ENCODE data around the gene WDR27. TPM values are rescaled to one million over a fixed set of nuclear protein-coding genes. Genes with fewer than 3 reads are reported as not detected.

The WDR27 gene
- total RNA-seq, 6 donors from 2014 or later: 20.1 to 80.7 (median 40.3) TPM

DNA sequence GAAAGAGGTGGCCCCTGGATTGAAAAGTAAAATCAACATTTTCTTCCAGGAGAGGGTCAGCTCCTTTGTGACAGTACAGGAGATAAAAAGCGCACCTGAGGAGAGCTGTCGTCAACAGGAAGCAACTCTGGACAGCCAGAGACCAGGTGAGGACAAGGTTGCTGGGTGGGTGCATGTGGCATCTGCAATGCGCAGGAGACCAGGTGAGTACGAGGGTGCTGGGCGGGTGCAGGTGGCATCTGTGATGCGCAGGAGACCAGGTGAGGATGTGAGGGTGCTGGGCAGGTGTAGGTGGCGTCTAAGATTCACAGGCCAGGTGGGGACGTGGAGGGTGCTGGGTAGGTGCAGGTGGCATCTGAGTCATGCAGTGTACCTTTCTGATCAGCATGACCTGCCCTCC is 38.4 kb downstream of the WDR27 start:
- WGBS, 2 donors: 84 to 93% methylated on average over 7 to 8 of the region's 8 CpGs
- ATAC-seq (ENCODE audit: low FRiP score in 2 of 2) (peak in 1 of 2 donors; percentile 5), DNase-seq (no peak)
- Histone ChIP-seq H3K9me3 (no peaks in the 10 kb centered on the region), H3K27me3 (no peaks in the 10 kb centered on the region), H3K4me1 (no peaks in the 10 kb centered on the region), H3K36me3 (peaks cover 0 to 81% (median 30%) of the 10 kb centered on the region in 4 donors), H3K4me3 (no peak overlapping the region), H3K27ac (no peak overlapping the region)
- TF ChIP-seq EP300 (IDR thresholded peaks at IDR 0.05): no peak
- no peak for TF ChIP-seq POLR2AphosphoS5 (IDR thresholded peaks at IDR 0.05)
- TF ChIP-seq, protein P1, sequence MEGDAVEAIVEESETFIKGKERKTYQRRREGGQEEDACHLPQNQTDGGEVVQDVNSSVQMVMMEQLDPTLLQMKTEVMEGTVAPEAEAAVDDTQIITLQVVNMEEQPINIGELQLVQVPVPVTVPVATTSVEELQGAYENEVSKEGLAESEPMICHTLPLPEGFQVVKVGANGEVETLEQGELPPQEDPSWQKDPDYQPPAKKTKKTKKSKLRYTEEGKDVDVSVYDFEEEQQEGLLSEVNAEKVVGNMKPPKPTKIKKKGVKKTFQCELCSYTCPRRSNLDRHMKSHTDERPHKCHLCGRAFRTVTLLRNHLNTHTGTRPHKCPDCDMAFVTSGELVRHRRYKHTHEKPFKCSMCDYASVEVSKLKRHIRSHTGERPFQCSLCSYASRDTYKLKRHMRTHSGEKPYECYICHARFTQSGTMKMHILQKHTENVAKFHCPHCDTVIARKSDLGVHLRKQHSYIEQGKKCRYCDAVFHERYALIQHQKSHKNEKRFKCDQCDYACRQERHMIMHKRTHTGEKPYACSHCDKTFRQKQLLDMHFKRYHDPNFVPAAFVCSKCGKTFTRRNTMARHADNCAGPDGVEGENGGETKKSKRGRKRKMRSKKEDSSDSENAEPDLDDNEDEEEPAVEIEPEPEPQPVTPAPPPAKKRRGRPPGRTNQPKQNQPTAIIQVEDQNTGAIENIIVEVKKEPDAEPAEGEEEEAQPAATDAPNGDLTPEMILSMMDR (IDR thresholded peaks at IDR 0.05): no peak
- TF ChIP-seq POLR2A (IDR thresholded peaks at IDR 0.05): no peak

DNA sequence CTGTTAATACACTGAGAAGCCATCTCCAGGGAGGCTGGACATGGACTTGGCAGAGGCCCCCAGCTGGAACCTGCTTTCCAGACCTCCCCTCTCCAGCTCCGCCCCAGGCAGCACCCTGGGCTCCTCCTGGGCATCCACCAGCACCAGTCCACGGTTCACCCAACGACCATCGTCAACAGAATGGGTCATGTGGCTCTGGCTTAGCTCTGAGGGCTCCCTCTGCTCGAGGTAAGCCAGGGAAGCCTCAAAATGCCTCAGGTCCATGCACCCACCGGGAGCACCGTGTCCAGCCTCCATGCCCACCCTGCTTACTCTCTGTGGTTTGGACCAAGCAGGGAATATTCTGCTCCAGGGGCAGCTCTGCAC is 40.5 kb downstream of the WDR27 start:
- WGBS, 2 donors: 90 to 93% methylated on average over 2 to 7 of the region's 7 CpGs
- ATAC-seq (ENCODE audit: low FRiP score in 2 of 2): no peak
- no peak overlapping the region for H3K27ac ChIP-seq
- TF ChIP-seq EP300 (IDR thresholded peaks at IDR 0.05) (no peak), POLR2AphosphoS5 (IDR thresholded peaks at IDR 0.05) (no peak), POLR2A (IDR thresholded peaks at IDR 0.05) (no peak)
- TF ChIP-seq, protein P1 (IDR thresholded peaks at IDR 0.05): no peak
- peaks cover 0 to 78% (median 30%) of the 10 kb centered on the region in 4 donors for H3K36me3 ChIP-seq
- no peaks in the 10 kb centered on the region for H3K27me3 ChIP-seq
- H3K9me3 ChIP-seq: no peaks in the 10 kb centered on the region
- H3K4me1 ChIP-seq: no peaks in the 10 kb centered on the region
- DNase-seq: no peak
- H3K4me3 ChIP-seq: no peak overlapping the region

DNA sequence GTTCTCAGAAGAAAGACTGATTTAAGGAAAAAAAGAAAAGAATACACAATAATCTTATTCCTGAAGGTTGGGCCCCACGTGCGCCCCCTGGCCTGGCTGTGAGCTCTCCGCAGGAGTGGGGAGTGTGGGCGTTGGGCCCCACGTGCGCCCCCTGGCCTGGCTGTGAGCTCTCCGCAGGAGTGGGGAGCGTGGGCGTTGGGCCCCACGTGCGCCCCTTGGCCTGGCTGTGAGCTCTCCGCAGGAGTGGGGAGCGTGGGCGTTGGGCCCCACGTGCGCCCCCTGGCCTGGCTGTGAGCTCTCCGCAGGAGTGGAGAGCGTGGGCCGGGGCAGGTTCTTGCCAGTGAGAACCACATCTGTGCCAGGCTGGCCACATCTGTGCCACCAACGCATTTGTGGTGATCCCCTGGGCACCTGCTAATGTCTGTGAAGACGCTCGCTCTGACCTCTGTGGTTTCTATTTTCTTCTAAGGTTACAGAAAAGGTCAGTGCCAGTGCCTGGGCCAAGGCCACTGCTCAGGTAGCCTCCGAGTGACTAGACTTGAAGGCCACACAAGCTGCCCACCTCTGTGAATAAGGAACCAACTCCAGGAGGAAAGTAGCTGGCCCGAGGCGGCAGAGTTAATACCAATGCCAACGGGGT is 41.0 kb downstream of the WDR27 start:
- Histone ChIP-seq H3K27me3 (no peaks in the 10 kb centered on the region), H3K4me3 (no peak overlapping the region), H3K36me3 (peaks cover 0 to 76% (median 30%) of the 10 kb centered on the region in 4 donors), H3K4me1 (peaks cover 0 to under 1% (median 0%) of the 10 kb centered on the region in 4 donors), H3K27ac (no peak overlapping the region), H3K9me3 (no peaks in the 10 kb centered on the region)
- 92 to 94% methylated on average over 14 to 16 of the region's 26 CpGs for WGBS, 2 donors
- ATAC-seq (ENCODE audit: low FRiP score in 2 of 2) (no peak), DNase-seq (peak in 1 of 2 donors; percentile 84)
- TF ChIP-seq, protein P1 (IDR thresholded peaks at IDR 0.05): no peak
- TF ChIP-seq POLR2A (IDR thresholded peaks at IDR 0.05) (no peak), POLR2AphosphoS5 (IDR thresholded peaks at IDR 0.05) (no peak), EP300 (IDR thresholded peaks at IDR 0.05) (no peak)

DNA sequence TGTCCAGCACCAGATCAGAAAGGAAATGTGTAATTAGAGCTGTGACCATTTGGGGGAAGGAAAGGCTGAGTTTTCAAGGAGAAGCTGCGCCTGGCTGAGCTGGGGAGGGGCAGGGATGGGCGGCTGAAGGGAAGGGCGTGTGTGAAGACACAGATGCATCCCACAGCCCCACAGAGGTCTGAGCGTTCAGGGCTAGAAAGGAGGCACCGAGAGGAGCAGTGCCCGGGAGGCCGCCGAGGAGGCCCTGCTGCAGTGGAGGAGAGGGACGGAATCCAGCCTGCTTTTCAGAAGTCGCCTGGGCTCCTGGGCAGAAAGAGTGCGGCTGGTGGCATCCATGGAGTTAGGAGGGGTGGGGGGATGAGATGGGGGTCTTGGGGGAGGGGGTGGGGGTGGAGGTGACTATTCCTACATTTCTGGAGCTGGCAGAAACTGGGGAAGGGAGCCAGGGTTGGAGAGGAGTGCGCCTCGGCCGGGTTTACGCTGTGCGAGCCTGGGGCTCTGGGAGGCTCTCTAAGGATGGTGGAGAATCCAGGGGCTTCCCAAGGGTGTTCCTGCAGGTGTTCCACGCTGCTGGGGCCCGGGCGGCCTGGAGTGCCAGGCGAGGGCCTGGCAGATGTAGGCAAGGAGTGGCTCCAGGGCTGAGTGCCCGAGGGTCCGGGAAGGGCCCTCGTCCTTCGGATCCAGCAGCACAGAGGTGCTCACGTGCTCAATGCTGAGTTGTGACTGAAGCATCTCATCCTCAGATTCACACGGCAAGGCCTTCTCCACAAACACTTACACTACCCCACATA is 41.8 kb downstream of the WDR27 start:
- TF ChIP-seq, protein P1 (IDR thresholded peaks at IDR 0.05): no peak
- no peak for TF ChIP-seq EP300 (IDR thresholded peaks at IDR 0.05)
- TF ChIP-seq POLR2A (IDR thresholded peaks at IDR 0.05): no peak
- TF ChIP-seq POLR2AphosphoS5 (IDR thresholded peaks at IDR 0.05): no peak
- H3K4me1 ChIP-seq: peaks cover 0 to 9% (median 3%) of the 10 kb centered on the region in 4 donors
- H3K27me3 ChIP-seq: no peaks in the 10 kb centered on the region
- 88 to 95% methylated on average over 21 to 26 of the region's 26 CpGs for WGBS, 2 donors
- H3K4me3 ChIP-seq: no peak overlapping the region
- peaks cover 0 to 73% (median 26%) of the 10 kb centered on the region in 4 donors for H3K36me3 ChIP-seq
- H3K9me3 ChIP-seq: no peaks in the 10 kb centered on the region
- no peak overlapping the region for H3K27ac ChIP-seq
- peak in 1 of 2 donors; percentile 66 for DNase-seq
- ATAC-seq (ENCODE audit: low FRiP score in 2 of 2): no peak
